Stomach (tissue), 4 donors: ENCODE results near the gene STUM.

ENCODE experiments used
- EP300 ChIP-seq: sonication (generic); formaldehyde crosslinking; IDR thresholded peaks from one replicate; pipeline ENCODE4 v1.6.1; 2017; ENCODE audit warnings: antibody characterized with exemption
- POLR2A ChIP-seq, 4 donors: fragments of 450-650 bp; IDR thresholded peaks; one replicate each; pipeline ENCODE4 v1.6.1; 2016; ENCODE audit warnings: antibody characterized with exemption in 4 of 4, control low read depth in 2 of 4, mild to moderate bottlenecking in 1 of 4, moderate library complexity in 1 of 4
- POLR2AphosphoS5 ChIP-seq, 3 donors: sonication (generic); formaldehyde crosslinking; IDR thresholded peaks; one replicate each; pipeline ENCODE4 v1.6.1; 2016; ENCODE audit warnings: antibody characterized with exemption in 3 of 3
- TF ChIP-seq, protein P1 (sequence below), 7 experiments: fragments of 450-650 bp in 4 of 7; fragments of 200-600 bp in 3 of 7; sonication (generic) in 3 of 7; IDR thresholded peaks; one replicate each; pipeline ENCODE4 v1.5.1; 2016 to 2019; ENCODE audit warnings: antibody characterized with exemption in 7 of 7, control low read depth in 2 of 7, mild to moderate bottlenecking in 1 of 7

DNA sequence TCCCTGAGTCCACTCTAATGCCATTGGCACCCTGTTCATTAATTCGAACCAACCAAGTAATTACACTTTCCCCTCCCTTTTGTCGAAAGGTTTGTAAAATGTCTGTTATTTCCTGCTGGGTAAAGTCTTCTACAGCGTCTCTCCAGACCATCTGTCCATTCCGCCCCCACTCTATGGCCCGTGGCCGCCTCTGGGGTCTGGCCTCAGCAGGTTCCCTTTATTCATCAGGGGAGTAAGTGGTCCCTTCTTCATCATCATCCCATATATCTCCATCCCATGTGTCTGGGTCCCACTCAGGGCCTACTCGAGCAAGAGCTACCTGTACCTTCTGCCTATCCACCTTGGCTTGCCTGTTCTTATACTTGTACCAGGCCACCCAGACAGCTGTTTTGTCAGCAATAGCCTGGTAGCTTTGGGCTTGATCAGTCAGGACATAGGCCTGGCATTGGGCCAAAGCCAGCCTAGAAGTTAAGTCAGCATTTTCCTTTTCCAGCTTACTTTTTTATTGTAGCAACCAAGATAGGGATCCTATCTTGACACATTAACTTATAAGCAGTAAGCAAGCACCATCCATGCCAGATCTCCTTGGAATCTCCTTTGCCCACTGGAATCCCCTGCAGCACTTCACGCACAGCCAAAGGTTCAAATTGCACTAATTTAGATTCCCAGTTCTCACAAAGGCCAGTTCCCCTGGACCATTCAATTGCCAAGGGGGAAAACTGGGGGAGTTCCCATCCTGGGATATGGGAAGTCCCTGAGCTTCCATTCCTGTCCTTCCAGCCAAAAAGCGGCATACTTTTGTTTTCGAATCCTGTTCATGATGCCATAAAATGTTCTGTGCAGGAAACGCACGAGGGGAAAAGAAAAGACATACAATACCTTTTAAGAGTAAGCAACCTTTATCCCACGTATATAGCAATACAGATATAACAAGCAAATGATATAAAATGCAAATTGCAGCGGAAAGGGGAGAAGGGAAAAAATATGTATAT, 6.6 kb upstream of the STUM start:
- TF ChIP-seq, protein P1, sequence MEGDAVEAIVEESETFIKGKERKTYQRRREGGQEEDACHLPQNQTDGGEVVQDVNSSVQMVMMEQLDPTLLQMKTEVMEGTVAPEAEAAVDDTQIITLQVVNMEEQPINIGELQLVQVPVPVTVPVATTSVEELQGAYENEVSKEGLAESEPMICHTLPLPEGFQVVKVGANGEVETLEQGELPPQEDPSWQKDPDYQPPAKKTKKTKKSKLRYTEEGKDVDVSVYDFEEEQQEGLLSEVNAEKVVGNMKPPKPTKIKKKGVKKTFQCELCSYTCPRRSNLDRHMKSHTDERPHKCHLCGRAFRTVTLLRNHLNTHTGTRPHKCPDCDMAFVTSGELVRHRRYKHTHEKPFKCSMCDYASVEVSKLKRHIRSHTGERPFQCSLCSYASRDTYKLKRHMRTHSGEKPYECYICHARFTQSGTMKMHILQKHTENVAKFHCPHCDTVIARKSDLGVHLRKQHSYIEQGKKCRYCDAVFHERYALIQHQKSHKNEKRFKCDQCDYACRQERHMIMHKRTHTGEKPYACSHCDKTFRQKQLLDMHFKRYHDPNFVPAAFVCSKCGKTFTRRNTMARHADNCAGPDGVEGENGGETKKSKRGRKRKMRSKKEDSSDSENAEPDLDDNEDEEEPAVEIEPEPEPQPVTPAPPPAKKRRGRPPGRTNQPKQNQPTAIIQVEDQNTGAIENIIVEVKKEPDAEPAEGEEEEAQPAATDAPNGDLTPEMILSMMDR (IDR thresholded peaks at IDR 0.05) = no peak
- TF ChIP-seq EP300 (no peak), POLR2AphosphoS5 (IDR thresholded peaks at IDR 0.05) (no peak), POLR2A (IDR thresholded peaks at IDR 0.05) (no peak)
